ENCODE data around the gene GNAT3.

- no peak for TF ChIP-seq CTCF (IDR thresholded peaks at IDR 0.05)
- TF ChIP-seq POLR2A (IDR thresholded peaks at IDR 0.05), result no peak
Measured at GRCh38 chr7:80411621-80412020, 100.2 kb downstream of the GNAT3 start.
